ELR (cell line): ENCODE results near the gene ABTB2.
A peak's percentile ranks its signal among the peaks of the same experiment; 100 is the strongest.

Source experiments
- DNase-seq: peaks from one replicate; pipeline ENCODE4 v3.0.0-alpha.2; 2015; ENCODE audit warnings: low read depth

ABTB2 gene

GRCh38 chr11:34105079-34105956 is 252.5 kb downstream of the ABTB2 start, which contains the start of gene NAT10:
Gene NAT10 (plus strand): TSS chr11:34105629. CDS start chr11:34108226, 2,597 bp downstream.
- peak; percentile 99 for DNase-seq

DNA sequence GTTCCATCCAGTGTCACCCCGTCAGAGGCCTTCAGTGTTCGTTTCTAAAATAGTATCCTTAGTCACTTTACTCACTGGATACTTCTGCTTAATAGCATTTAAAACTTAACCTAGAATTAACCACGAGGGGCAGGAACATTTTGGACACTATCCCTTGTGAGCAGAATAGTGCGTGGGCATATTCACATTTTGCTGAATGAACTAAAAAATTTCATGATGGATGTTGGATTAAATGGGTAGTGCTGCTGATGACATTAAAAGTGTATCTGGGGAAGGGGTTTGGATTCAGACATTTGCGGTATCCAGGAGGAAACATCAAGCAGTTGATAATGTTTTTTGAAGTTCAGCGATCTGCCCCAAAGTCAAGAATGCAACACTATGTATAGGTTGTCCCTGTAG is 253.1 kb downstream of the ABTB2 start:
- DNase-seq = no peak
